Activated T-helper 2 cell treated with anti-CD3 and anti-CD28 coated beads, Interferon-gamma antibody, Interleukin-2, Interleukin-4, amounts not matched to agents 10 μg/mL and 5 μg/mL and 100 μg/mL, durations not matched to agents 14 hours and 24 hours and 36 hours (primary cell): ENCODE data around the gene PNRC1. TPM values are rescaled to one million over a fixed set of nuclear protein-coding genes. Genes with fewer than 3 reads are reported as not detected.
"Not testable (repeated sequence)": the region's sequence is repeated elsewhere in the genome, so short reads cannot be mapped to it uniquely, and the experiment has no call there.

Experiments used
- DNase-seq: peaks from one replicate; pipeline ENCODE4 v3.0.0; 2021; ENCODE audit warnings: low spot score
- H3K27ac Mint-ChIP-seq: one replicate; pipeline ENCODE4 v1.8.0; 2021; ENCODE audit warnings: mixed read lengths
- H3K27me3 Mint-ChIP-seq: one replicate; pipeline ENCODE4 v1.8.0; 2021; ENCODE audit warnings: low read depth, mixed read lengths
- H3K36me3 Mint-ChIP-seq: one replicate; pipeline ENCODE4 v1.8.0; 2021; ENCODE audit warnings: low read depth, mixed read lengths
- H3K4me1 Mint-ChIP-seq: one replicate; pipeline ENCODE4 v1.8.0; 2021; ENCODE audit warnings: low read depth, mixed read lengths
- H3K4me3 Mint-ChIP-seq: one replicate; pipeline ENCODE4 v1.8.0; 2021; ENCODE audit warnings: low read depth, mild to moderate bottlenecking, moderate library complexity, mixed read lengths
- H3K9me3 Mint-ChIP-seq: one replicate; pipeline ENCODE4 v1.8.0; 2021; ENCODE audit warnings: mixed read lengths
- intact Hi-C: fragments of 100-400 bp; cut with micrococcal nuclease; formaldehyde crosslinking; loops from one replicate; pipeline ENCODE4 v1.15.1; 2023
- total RNA-seq: library from RNA; stranded (reverse); gene quantifications from 2 replicates; pipeline ENCODE4 v1.2.3, GENCODE V29; 2022

PNRC1 gene
- total RNA-seq, 1 donor from 2014 or later = 66.0 TPM

- Mint-ChIP-seq H3K9me3 (no peaks in the 10 kb centered on the region), H3K4me1 (peaks cover 8% of the 10 kb centered on the region), H3K27ac (no peak overlapping the region), H3K4me3 (no peak overlapping the region), H3K27me3 (peaks cover 3% of the 10 kb centered on the region), H3K36me3 (no peaks in the 10 kb centered on the region)
- no peak for DNase-seq
- intact Hi-C loops = no loop called here
These were observed 33.1 kb upstream of the PNRC1 start for GRCh38 chr6:89047473-89047872.

DNA sequence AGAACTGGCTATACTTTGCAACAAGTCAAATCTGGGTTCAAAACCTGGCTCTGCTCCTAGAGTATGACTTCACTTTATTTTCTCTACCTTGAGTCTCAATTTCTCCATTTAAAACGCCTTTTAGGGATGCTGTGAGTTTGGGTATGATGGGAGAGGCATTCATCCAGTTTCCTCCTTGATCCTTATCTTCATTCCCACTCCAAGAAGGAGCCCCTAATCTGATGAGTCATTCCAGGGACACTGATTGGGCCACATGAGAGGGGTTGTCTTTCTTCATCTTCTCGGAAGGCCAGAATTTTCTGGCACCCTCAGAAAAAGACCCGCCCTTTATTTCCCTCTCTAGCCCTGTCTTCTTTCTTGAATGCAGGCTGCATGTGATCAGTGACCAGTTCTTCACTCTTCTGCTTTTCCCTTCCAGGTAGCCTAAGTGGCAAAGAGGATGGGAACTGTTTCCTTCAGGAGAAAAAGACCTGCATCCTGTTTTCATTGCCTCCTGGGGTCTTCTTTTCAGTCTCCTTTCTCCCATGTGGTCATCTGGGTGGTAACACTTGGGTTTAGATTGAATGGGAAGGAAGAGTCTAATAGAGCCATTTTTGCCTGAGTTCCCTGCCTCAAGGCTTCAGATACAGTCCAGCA is 32.1 kb upstream of the PNRC1 start:
- intact Hi-C loops = no loop called here

DNA sequence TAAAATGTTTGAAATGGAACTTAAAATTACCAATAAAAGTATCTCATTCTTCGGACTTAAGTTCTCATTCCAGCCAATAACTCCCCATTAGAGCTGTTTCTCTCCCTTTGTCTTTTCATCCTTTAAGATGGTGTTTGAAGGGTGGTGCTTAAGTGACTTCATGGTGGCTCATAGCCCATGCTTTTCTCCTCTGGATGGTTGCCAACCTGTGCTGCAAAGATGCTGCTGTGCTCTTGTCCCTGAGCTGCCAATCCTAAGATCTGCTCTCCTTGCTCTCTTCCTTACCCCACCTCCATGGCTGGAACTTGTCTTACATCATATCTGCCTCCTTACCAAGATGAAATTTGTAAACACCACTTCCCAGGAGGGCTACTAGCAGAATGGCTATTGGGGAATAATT is 31.6 kb upstream of the PNRC1 start:
- Mint-ChIP-seq H3K27ac (no peak overlapping the region), H3K27me3 (peaks cover 3% of the 10 kb centered on the region), H3K36me3 (no peaks in the 10 kb centered on the region), H3K4me1 (peaks cover 8% of the 10 kb centered on the region), H3K9me3 (no peaks in the 10 kb centered on the region), H3K4me3 (no peak overlapping the region)
- intact Hi-C loops = no loop called here
- no peak for DNase-seq

More for the DNA sequence above, 32.1 kb upstream of the PNRC1 start:
- Mint-ChIP-seq H3K4me1 (peaks cover 8% of the 10 kb centered on the region), H3K4me3 (no peak overlapping the region), H3K27ac (no peak overlapping the region), H3K9me3 (no peaks in the 10 kb centered on the region), H3K27me3 (peaks cover 3% of the 10 kb centered on the region), H3K36me3 (no peaks in the 10 kb centered on the region)
- no peak for DNase-seq

GRCh38 chr6:89050155-89050554 is 30.4 kb upstream of the PNRC1 start:
- Mint-ChIP-seq H3K27ac (no peak overlapping the region), H3K9me3 (no peaks in the 10 kb centered on the region), H3K4me1 (peaks cover 8% of the 10 kb centered on the region), H3K27me3 (peaks cover 3% of the 10 kb centered on the region), H3K4me3 (no peak overlapping the region), H3K36me3 (no peaks in the 10 kb centered on the region)
- no peak for DNase-seq
- intact Hi-C loops = no loop called here

- no peak for DNase-seq
These were observed 29.9 kb upstream of the PNRC1 start for GRCh38 chr6:89050697-89051096.

GRCh38 chr6:89051676-89052075 is 28.9 kb upstream of the PNRC1 start:
- intact Hi-C loops = no loop called here
- Mint-ChIP-seq H3K27ac (no peak overlapping the region), H3K4me3 (no peak overlapping the region)

More at GRCh38 chr6:89050697-89051096, 29.9 kb upstream of the PNRC1 start:
- H3K36me3 Mint-ChIP-seq = no peaks in the 10 kb centered on the region
- no peaks in the 10 kb centered on the region for H3K9me3 Mint-ChIP-seq
- intact Hi-C loops = no loop called here
- no peak overlapping the region for H3K4me3 Mint-ChIP-seq
- peaks cover 3% of the 10 kb centered on the region for H3K27me3 Mint-ChIP-seq
- H3K27ac Mint-ChIP-seq = no peak overlapping the region
- peaks cover 8% of the 10 kb centered on the region for H3K4me1 Mint-ChIP-seq

DNA sequence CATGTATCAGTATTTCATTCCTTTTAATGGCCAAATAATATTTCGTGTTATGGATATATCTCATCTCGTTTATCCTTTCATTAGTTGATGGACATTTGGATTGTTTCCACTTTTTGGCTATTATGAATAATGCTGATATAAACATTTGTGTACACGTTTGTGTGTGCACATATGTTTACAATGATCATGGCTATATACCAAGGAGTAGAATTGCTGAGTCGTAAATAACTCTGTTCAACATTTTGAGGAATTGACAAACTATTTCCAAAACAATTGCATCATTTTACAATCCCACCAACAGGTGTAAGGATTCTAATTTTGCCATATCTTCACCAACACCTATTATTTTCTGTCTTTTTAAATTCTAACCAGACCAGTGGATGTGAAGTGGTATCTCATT is 26.3 kb upstream of the PNRC1 start:
- intact Hi-C loops = no loop called here
- peaks cover 4% of the 10 kb centered on the region for H3K27me3 Mint-ChIP-seq

More at GRCh38 chr6:89051676-89052075, 28.9 kb upstream of the PNRC1 start:
- peaks cover 3% of the 10 kb centered on the region for H3K27me3 Mint-ChIP-seq
- peaks cover 8% of the 10 kb centered on the region for H3K4me1 Mint-ChIP-seq
- no peaks in the 10 kb centered on the region for H3K36me3 Mint-ChIP-seq
- DNase-seq = no peak
- no peaks in the 10 kb centered on the region for H3K9me3 Mint-ChIP-seq

GRCh38 chr6:89057759-89058158 is 22.8 kb upstream of the PNRC1 start:
- intact Hi-C loops = no loop called here
- DNase-seq = no peak
- no peaks in the 10 kb centered on the region for H3K36me3 Mint-ChIP-seq
- no peak overlapping the region for H3K4me3 Mint-ChIP-seq
- no peak overlapping the region for H3K27ac Mint-ChIP-seq
- H3K4me1 Mint-ChIP-seq = no peaks in the 10 kb centered on the region
- H3K9me3 Mint-ChIP-seq = no peaks in the 10 kb centered on the region
- peaks cover 9% of the 10 kb centered on the region for H3K27me3 Mint-ChIP-seq

More for the DNA sequence above, 26.3 kb upstream of the PNRC1 start:
- Mint-ChIP-seq H3K36me3 (no peaks in the 10 kb centered on the region), H3K27ac (no peak overlapping the region), H3K4me1 (peaks cover 8% of the 10 kb centered on the region), H3K9me3 (no peaks in the 10 kb centered on the region), H3K4me3 (no peak overlapping the region)
- no peak for DNase-seq

DNA sequence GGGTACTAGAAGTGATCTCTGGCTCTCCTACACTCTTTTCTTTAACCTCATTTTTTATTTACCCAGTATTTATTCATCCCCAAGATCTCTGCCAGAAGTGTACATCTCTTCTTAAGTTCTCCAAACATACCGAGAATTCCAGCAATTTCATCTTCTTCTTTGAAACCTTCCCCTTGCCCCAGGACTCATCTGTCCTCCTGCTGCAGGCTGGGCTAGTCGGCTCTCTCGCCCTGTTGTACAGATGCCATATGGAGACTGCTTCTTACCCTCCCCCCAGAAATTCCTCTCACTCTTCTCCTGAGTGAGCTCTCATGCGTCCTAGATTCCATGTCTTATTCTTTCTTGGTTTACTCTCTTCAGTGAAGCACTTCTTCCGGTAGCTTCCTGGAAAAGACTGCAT is 21.9 kb upstream of the PNRC1 start:
- Mint-ChIP-seq H3K27ac (no peak overlapping the region), H3K36me3 (no peaks in the 10 kb centered on the region), H3K4me1 (no peaks in the 10 kb centered on the region), H3K9me3 (no peaks in the 10 kb centered on the region), H3K27me3 (peaks cover 9% of the 10 kb centered on the region), H3K4me3 (no peak overlapping the region)
- no peak for DNase-seq
- intact Hi-C loops = no loop called here

DNA sequence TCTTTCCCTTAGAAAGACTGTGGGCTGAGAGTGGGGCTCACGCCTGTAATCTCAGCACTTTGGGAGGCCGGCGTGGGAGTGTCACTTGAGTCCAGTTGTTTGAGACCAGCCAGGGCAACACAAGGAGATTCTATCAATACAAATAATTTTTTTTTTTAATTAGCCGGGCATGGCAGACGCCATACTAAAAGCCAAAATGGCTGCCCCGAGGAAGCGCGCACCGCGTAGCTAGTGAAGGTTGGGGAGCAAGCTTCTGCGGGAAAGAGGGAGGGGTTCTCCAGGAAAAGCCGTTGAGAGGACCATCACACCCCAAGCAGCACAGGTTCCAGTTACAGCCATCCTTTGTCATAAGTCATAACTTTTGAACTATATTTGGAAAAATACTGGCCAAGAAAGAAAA is 21.3 kb upstream of the PNRC1 start:
- H3K27ac Mint-ChIP-seq = no peak overlapping the region
- no peak for DNase-seq
- no peaks in the 10 kb centered on the region for H3K4me1 Mint-ChIP-seq

DNA sequence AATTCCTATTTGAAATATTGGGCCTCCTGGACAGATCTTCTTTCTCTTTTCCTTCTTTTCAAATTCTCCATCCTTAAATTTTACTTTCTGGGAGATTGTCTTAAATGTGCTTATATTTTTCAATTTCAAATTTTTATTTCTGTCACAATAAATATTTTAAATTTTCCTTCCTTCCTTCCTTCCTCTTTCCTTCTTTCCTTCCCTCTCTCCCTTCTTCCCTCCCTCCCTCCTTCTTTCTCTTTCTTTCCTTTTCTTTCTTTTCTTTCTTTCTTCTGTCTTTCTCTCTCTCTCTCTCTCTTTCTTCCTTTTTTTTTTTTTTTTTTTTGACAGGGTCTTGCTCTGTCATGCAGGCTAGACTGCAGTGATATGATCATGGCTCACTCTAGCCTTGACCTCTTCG is 16.7 kb upstream of the PNRC1 start:
- Mint-ChIP-seq H3K27ac (no peak overlapping the region), H3K9me3 (no peaks in the 10 kb centered on the region), H3K36me3 (no peaks in the 10 kb centered on the region), H3K4me3 (no peak overlapping the region), H3K27me3 (peaks cover 18% of the 10 kb centered on the region), H3K4me1 (no peaks in the 10 kb centered on the region)
- intact Hi-C loops = no loop called here
- DNase-seq = no peak

More for the DNA sequence above, 21.3 kb upstream of the PNRC1 start:
- Mint-ChIP-seq H3K36me3 (no peaks in the 10 kb centered on the region), H3K27me3 (peaks cover 9% of the 10 kb centered on the region), H3K9me3 (no peaks in the 10 kb centered on the region), H3K4me3 (no peak overlapping the region)
- intact Hi-C loops = no loop called here

GRCh38 chr6:89064931-89065330 is 15.6 kb upstream of the PNRC1 start:
- DNase-seq, H3K4me1 Mint-ChIP-seq, intact Hi-C loops, H3K27ac Mint-ChIP-seq, H3K4me3 Mint-ChIP-seq, H3K36me3 Mint-ChIP-seq, H3K9me3 Mint-ChIP-seq: not testable (repeated sequence)
- H3K27me3 Mint-ChIP-seq = peaks cover 14% of the 10 kb centered on the region

DNA sequence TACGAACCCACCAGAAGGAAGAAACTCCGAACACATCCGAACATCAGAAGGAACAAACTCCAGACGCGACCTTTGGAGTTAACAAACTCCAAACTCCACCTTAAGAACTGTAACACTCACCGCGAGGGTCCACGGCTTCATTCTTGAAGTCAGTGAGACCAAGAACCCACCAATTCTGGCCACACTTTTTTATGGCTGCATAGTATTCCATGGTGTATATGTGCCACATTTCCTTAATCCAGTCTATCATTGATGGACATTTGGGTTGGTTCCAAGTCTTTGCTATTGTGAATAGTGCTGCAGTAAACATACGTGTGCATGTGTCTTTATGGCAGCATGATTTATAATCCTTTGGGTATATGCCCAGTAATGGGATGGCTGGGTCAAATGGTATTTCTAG is 14.4 kb upstream of the PNRC1 start:
- H3K9me3 Mint-ChIP-seq, H3K4me1 Mint-ChIP-seq, H3K27ac Mint-ChIP-seq, intact Hi-C loops, H3K36me3 Mint-ChIP-seq, DNase-seq, H3K4me3 Mint-ChIP-seq: not testable (repeated sequence)
- peaks cover 14% of the 10 kb centered on the region for H3K27me3 Mint-ChIP-seq
